DOHH2 (cell line): ENCODE measurements around the gene TEX29.

ENCODE experiments used
- EZH2phosphoT487 ChIP-seq: fragments of 200-600 bp; sonication (generic); IDR thresholded peaks from 2 replicates; pipeline ENCODE4 v1.6.1; 2017; ENCODE audit warnings: borderline replicate concordance, mild to moderate bottlenecking, antibody characterized with exemption, low read length, moderate library complexity, mixed read lengths
- TF ChIP-seq, protein P1 (sequence below): fragments of 200-600 bp; sonication (generic); IDR thresholded peaks from one replicate; pipeline ENCODE4 v1.5.1; 2014; ENCODE audit warnings: antibody characterized with exemption, mild to moderate bottlenecking, low read depth, low read length; ENCODE audit not compliant: poor library complexity, severe bottlenecking

GRCh38 chr13:111281751-111282311 lies 38.6 kb upstream of the TEX29 start:
- TF ChIP-seq, protein P1, sequence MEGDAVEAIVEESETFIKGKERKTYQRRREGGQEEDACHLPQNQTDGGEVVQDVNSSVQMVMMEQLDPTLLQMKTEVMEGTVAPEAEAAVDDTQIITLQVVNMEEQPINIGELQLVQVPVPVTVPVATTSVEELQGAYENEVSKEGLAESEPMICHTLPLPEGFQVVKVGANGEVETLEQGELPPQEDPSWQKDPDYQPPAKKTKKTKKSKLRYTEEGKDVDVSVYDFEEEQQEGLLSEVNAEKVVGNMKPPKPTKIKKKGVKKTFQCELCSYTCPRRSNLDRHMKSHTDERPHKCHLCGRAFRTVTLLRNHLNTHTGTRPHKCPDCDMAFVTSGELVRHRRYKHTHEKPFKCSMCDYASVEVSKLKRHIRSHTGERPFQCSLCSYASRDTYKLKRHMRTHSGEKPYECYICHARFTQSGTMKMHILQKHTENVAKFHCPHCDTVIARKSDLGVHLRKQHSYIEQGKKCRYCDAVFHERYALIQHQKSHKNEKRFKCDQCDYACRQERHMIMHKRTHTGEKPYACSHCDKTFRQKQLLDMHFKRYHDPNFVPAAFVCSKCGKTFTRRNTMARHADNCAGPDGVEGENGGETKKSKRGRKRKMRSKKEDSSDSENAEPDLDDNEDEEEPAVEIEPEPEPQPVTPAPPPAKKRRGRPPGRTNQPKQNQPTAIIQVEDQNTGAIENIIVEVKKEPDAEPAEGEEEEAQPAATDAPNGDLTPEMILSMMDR = no peak
- TF ChIP-seq EZH2phosphoT487 = no peak
